PC-3 (cell line): ENCODE results near the gene DLL4.

Experiments used
- EZH2 ChIP-seq: fragments of 300-600 bp; sonication (generic); IDR thresholded peaks from one replicate; pipeline ENCODE4 v1.6.1; 2017; ENCODE audit warnings: antibody characterized with exemption, mild to moderate bottlenecking, low read length; ENCODE audit not compliant: unreplicated experiment
- TF ChIP-seq, protein P1 (sequence below): fragments of 300-600 bp; sonication (generic); conservative IDR thresholded peaks from 2 replicates; pipeline ENCODE4 v1.5.1; 2017; ENCODE audit warnings: antibody characterized with exemption, low read depth, mild to moderate bottlenecking, low read length

DNA sequence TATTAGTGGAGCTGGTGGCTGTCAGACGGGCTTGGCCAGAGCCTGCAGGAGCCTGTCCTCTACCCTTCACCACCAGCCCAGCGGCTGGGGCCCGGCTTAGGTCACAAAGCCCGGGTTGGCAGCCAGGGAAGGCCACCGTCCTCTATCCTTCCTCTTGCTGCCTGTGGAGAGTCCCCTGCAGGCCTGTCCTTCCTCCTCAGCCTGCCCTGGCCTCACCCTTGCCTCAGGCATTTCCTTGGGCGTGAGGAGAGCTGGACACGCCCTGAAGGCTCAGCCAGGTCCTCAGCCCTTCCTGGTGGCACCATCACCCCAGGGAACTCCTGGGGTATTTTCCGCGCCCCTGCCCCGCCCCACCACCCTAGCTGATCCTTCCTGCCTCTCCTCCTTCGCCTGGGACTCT is 31.8 kb downstream of the DLL4 start:
- TF ChIP-seq, protein P1, sequence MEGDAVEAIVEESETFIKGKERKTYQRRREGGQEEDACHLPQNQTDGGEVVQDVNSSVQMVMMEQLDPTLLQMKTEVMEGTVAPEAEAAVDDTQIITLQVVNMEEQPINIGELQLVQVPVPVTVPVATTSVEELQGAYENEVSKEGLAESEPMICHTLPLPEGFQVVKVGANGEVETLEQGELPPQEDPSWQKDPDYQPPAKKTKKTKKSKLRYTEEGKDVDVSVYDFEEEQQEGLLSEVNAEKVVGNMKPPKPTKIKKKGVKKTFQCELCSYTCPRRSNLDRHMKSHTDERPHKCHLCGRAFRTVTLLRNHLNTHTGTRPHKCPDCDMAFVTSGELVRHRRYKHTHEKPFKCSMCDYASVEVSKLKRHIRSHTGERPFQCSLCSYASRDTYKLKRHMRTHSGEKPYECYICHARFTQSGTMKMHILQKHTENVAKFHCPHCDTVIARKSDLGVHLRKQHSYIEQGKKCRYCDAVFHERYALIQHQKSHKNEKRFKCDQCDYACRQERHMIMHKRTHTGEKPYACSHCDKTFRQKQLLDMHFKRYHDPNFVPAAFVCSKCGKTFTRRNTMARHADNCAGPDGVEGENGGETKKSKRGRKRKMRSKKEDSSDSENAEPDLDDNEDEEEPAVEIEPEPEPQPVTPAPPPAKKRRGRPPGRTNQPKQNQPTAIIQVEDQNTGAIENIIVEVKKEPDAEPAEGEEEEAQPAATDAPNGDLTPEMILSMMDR: no peak
- no peak for TF ChIP-seq EZH2
